Activated naive CD4-positive, alpha-beta T cell treated with Interleukin-2 at 50 U/mL for 16 hours (primary cell): ENCODE data around the gene PNKP.

Experiments
- DNase-seq: peaks from one replicate; pipeline ENCODE4 v3.0.0-alpha.2; 2020

Gene PNKP

GRCh38 chr19:49814010-49814409 is 53.4 kb downstream of the PNKP start:
- DNase-seq: no peak

GRCh38 chr19:49812997-49813861 is 54.1 kb downstream of the PNKP start, which contains the start of gene FUZ:
Gene FUZ (minus strand): TSS chr19:49813292. CDS start chr19:49813106, 186 bp downstream.
- DNase-seq: peak; percentile 93

- DNase-seq: no peak
Measured at GRCh38 chr19:49812452-49812996, 54.9 kb downstream of the PNKP start.

GRCh38 chr19:49811328-49811727 is 56.0 kb downstream of the PNKP start:
- DNase-seq: no peak
